GM04504 (cell line): ENCODE measurements around the gene OR5D16.
"Not testable (repeated sequence)": the region's sequence is repeated elsewhere in the genome, so short reads cannot be mapped to it uniquely, and the experiment has no call there.

Experiments
- DNase-seq: peaks from one replicate; pipeline ENCODE4 v3.0.0-alpha.2; 2012; ENCODE audit warnings: low read depth

Gene OR5D16

DNA sequence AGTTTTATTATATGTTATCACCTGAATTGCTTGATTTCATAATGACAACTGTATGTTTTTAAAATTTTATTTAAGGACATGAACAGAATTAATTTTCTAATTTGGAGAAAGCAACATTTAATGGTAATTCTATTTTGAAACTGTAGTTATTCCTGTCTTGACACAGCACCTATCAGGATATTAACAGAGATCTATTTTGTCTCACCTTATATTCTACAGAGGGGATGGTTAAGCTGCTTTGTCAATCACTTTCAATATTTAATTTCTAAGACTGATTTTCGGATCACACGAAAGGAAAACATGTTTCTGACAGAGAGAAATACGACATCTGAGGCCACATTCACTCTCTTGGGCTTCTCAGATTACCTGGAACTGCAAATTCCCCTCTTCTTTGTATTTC, at the start of gene OR5D16:
Gene OR5D16 (plus strand): TSS at position 301 of the 400 bp plus-strand sequence. CDS start 0 bp downstream, at position 301.
- no peak for DNase-seq

DNA sequence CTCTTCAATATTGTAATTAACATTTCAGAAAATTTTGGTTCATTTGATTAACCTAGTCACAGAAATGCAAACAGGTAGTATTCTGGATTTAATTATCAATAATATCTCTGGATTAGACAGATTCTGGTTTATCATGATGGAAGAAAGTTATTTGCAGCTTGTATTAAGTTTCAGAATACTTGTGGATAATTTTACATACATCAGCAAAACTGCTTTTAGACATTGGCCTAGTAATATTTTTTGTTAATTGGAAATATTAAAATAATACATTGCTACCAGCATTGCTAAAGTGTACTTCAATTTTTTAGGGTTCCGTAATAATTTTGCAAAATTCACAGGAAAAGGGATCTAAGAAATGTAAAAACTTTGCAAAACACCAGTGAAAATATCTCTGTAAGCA, 46.9 kb upstream of the OR5D16 start:
- DNase-seq = no peak

DNA sequence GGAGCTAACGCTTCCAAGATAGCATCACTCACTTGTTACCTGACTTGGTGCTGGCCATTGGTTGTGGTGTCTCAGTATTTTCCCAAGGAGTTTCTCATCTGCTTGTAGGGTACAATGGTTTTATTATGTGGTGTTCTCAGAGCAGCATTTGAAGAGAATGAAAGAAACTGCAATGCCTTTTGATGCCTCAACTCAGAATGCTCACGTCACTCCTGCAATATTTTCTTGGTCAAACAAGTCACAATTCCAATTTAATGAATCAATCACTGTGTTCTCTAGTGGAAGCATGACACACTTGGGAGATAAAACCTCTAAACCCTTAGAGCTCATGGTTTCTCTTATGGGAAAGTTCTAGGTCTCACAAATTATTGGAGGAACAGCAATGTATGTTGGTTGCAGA, 45.2 kb upstream of the OR5D16 start:
- no peak for DNase-seq

DNA sequence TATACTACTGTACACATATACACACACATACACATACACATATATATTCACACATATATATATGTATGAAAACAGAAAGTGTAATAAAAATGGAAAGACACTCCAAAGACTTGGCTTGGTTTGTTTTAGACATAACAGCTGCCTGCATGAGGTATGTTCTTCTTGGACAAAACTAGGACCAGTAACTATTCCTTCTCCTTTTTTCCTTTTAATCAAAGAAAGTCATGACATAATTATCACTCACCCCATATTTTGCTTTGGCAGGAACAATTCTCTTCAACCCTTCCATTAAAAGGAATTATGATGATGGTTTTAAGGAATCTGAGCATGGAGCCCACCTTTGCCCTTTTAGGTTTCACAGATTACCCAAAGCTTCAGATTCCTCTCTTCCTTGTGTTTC, 43.3 kb upstream of the OR5D16 start, which contains the start of gene OR5D14:
Gene OR5D14 (plus strand): TSS at position 301 of the 400 bp plus-strand sequence. CDS start 0 bp downstream, at position 301.
- no peak for DNase-seq

DNA sequence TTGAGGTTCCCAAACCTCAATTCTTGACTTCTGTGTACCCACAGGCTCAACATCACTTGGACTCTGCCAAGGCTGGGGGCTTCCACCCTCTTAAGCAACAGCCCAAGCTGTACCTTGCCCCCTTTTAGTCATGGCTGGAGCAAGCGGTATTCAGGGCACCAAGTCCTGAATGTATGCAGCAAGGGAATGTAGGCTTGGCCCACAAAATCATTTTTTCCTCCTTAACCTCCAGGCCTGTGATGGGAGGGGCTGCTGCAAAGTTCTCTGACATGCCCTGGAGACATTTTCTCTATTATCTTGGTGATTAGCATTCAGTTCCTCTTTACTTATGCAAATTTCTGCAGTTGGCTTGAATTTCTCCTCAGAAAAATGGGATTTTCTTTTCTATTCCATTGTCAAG, 32.3 kb upstream of the OR5D16 start:
- DNase-seq = no peak

DNA sequence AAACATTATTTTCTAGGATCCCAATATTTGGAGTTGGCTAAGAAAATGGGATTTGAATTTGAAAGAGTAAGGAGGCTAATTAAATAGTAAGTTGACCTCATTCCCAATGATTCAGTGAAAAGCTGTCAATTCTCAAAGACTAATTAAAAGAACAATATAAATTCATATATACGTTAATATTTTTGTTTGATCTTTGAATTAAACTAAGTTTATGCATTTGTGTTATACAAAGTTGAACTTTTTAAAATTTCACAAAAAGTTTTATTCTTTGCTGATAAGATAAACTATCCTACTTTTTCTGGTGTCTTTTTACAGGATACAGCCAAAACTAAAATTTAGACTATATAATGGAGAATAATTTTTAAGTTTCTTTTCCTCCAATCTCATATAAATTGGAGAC, 27.5 kb upstream of the OR5D16 start, which contains the start of gene OR5L1:
Gene OR5L1 (plus strand): TSS at position 301 of the 400 bp plus-strand sequence. CDS start 100 bp downstream, outside the sequence.
- no peak for DNase-seq

DNA sequence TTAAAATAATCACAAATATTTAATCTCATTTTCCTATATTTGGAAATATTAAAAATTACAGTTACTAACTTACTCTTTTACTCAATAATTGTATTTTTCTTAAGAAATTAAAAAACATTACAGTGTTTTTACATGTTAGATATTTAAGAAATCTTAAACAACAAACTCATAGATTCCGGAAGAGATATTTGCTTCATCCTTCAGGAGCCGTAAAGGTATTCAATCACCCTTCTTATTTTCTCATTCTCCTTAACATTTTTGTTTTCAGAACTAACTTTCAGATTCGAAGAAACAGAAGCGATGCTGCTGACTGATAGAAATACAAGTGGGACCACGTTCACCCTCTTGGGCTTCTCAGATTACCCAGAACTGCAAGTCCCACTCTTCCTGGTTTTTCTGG, 19.2 kb upstream of the OR5D16 start, which contains the start of gene OR5D18:
Gene OR5D18 (plus strand): TSS at position 301 of the 400 bp plus-strand sequence. CDS start 0 bp downstream, at position 301.
- DNase-seq = no peak

DNA sequence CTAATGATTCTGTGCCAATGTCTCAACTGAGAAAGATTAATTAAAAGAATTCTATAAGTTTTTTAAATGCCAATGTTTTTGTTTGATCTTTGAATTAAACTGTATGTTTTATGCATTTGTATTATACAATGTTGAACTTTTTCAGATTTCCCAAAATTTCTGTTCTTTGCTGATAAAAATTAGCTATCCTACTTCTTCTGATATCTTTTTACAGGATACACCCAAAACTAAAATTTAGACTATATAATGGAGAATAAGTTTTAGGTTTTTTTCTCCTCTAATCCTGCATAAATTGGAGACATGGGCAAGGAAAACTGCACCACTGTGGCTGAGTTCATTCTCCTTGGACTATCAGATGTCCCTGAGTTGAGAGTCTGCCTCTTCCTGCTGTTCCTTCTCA, 11.6 kb upstream of the OR5D16 start, which contains the start of gene OR5L2:
Gene OR5L2 (plus strand): TSS at position 301 of the 400 bp plus-strand sequence. CDS start 0 bp downstream, at position 301.
- DNase-seq = no peak

DNA sequence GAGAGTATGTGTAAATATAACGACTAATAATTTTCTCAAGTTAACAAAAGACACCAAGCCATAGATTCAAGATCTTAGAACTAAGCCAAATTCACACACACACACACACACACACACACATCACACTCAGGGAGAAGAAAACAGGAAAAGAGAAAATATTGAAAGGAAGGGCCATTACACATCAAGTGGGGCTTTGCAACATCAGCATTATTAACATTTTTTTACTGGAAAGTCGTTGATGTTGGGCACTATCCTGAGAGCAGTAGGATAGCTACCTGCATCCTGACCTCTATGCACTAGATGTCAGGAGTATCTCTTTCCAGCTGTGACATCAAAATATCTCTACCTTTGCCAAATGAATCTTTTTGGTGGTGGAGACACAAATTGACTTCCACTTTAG, 8.9 kb downstream of the OR5D16 start:
- DNase-seq = no peak

DNA sequence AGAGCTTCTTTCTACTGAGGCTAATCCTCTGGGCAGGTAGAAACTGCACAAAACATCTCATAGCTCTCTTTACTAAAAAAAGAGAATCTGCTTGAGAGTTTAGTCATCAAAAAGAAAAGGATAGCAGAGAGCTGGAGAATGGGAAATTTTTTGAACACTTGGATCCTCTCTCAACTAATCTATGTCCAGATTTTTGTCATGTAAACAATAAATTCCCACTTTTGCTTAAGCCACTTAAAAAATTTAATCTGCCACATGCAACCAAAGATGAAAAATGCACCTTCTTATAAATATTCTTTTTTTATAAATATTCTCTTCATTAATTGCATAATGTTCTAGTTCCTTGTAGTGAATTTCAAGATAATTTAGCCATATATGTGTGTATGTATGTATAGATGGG, 10.5 kb downstream of the OR5D16 start:
- DNase-seq = no peak

DNA sequence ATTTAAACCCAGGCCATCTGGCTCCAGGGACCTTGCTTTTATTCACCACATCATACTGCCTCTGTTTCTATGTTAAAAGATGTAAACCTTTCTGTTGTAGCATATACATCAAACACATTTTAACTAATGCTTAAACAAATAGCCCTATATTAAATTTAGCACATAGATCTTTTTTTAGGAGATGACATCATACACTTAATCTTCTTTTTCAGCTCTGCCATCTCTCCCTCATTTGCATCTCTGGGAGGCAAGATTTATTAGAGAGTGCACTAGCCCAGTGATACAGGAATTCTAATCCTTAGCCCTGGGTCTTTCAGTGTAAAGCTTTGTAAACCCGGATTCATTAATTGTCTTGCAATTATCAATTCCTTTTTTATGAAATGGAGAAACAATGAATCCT, 13.6 kb downstream of the OR5D16 start:
- no peak for DNase-seq

DNA sequence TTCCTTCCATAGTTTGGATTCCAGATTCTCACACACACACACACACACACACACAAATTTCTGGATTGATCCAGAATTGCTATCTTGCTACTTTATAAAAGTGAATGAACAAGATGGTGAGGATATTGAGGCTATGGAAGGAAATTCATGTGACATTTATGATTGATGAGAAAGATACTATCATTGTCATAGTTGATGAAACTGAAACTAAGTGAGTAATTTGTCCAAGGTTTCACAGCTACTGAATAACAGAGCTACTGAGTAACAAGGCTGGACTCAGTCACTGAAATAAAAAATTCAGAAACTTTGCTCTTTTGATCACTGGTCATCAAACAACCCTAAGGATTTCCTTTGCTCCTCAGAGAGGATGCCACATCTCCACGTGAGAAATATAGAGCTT, 16.2 kb downstream of the OR5D16 start:
- no peak for DNase-seq

DNA sequence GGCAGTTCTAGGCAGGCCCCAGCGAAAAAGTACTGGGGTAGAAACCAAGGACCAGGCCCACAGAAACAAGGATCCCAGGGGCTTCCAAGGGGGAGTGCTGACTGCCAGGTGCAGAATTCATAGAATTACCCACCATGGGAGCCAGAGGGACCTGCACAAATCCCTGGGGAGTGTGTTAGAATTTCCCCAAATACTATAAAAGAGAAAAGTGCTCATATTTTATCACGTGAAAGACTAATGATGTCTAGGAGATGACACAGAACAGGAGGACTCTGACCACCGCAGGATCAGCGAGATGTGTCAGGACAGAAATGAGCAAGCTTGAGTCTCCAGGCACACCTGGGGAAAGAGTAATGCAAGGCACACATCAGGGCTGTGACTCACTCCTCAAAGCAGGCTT, 28.8 kb downstream of the OR5D16 start:
- not testable (repeated sequence) for DNase-seq

DNA sequence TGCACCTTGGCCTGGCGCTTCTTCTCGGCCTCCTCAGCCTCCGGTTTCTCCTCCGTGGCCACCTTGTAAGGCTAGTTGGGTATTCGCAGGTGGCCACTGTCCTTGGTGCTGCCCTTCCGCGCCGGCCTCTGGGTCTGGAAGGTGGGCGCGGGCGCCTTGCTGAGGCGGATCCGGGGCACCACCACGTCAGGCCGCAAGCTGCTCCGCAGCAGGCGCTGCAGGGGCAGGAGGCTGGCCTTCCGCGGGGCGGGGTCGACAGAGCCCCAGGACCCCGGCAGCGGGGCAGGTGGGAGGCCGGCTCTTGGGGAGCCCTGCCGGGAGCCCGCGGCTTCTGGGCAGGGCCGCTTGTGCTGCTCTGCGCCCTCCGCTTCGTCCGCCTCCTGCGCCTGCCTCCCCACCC, 34.2 kb downstream of the OR5D16 start:
- DNase-seq = not testable (repeated sequence)

DNA sequence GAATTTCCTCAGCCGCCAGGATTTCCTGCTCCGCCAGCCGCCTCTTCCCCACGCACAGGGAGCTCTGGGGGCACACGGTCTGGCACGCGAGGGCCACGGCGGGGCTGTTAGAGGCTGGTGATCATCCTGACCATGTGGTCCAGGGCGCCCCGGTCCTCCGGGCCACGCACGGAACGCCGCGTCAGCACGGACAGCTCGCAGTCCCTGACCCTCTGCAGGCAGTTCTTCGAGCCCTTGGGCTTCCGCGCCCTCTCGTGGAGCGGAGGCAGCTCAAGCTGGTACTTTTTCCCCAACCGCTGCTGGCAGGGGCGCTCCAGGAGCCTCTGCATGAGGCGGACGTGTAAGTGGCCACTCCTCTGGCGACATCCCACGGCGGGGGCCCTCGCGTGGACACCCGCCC, 34.6 kb downstream of the OR5D16 start:
- DNase-seq = not testable (repeated sequence)

DNA sequence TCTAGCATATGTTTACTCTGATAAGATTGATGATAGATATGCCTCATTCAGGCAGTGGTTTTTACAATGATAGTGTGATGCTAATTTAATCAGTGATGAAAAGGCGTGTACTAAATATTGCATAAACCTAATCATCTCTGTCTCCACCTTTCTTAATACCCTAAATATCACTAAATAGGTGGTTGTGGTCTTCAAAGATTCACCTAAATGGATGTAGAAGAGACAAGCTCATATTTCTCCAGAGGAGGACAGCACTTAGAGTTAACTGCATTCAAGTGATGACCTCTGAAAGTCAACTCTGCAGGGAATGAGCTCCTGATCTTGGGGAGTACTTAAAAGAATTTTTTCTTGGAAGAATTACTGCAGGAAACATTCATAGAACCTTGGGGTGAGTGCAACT, 44.4 kb downstream of the OR5D16 start, which contains the start of gene TRIM51:
Gene TRIM51 (plus strand): TSS at position 301 of the 400 bp plus-strand sequence. CDS start 2,132 bp downstream, outside the sequence.
- DNase-seq = not testable (repeated sequence)

DNA sequence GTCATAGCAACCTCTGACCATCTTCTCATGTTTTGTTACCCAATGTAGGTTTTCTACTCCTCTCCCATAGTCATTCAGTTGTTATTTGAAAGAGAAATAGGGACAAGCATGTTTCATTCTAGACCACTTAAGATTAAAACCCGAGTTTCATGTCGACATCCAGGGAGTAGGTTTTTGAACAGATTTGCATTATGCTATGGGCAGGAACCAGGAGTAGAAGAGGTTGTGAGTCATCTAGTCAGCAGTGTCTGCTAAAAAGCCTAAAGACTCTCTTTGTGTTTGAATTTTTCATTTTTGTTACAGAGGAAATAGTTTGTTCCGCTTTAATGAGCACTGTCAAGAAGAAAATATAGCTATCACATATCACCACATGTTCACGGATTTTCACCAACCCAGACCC, 46.4 kb downstream of the OR5D16 start:
- DNase-seq = not testable (repeated sequence)

DNA sequence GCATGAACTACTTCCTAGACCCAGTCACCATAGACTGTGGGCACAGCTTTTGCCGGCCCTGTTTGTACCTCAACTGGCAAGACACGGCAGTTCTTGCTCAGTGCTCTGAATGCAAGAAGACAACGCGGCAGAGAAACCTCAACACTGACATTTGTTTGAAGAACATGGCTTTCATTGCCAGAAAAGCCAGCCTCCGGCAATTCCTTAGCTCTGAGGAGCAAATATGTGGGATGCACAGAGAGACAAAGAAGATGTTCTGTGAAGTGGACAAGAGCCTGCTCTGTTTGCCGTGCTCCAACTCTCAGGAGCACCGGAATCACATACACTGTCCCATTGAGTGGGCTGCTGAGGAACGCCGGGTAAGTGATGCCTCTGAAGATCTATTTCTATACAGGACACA, 46.9 kb downstream of the OR5D16 start:
- not testable (repeated sequence) for DNase-seq
